ENCODE data around the gene CBX8.
A peak's percentile ranks its signal among the peaks of the same experiment; 100 is the strongest.

CBX8 gene

GRCh38 chr17:79796763-79797491, at the start of gene CBX8:
Gene CBX8, minus strand, starts transcription at chr17:79797077. Its CDS starts 79 bp downstream, at chr17:79796998.
- peak; percentile 99 for DNase-seq

GRCh38 chr17:79845601-79845949, 48.7 kb upstream of the CBX8 start:
- DNase-seq: no peak

- peak; percentile 51 for DNase-seq
Observed at GRCh38 chr17:79844869-79845600, 48.2 kb upstream of the CBX8 start.

GRCh38 chr17:79843816-79844800, 47.2 kb upstream of the CBX8 start:
- no peak for DNase-seq

GRCh38 chr17:79843474-79843815, 46.6 kb upstream of the CBX8 start:
- peak; percentile 26 for DNase-seq

- peak; percentile 48 for DNase-seq
Observed at GRCh38 chr17:79842656-79843473, 46.0 kb upstream of the CBX8 start.

- peak; percentile 3 for DNase-seq
Observed at GRCh38 chr17:79842136-79842655, 45.3 kb upstream of the CBX8 start.

GRCh38 chr17:79841369-79842135, 44.7 kb upstream of the CBX8 start:
- DNase-seq: peak; percentile 19

GRCh38 chr17:79840989-79841286, 44.1 kb upstream of the CBX8 start:
- DNase-seq: no peak

- peak; percentile 41 for DNase-seq
Observed at GRCh38 chr17:79840269-79840988, 43.6 kb upstream of the CBX8 start.

- DNase-seq: peak; percentile 95
Observed at GRCh38 chr17:79839356-79840268, 42.7 kb upstream of the CBX8 start, which contains the start of gene CBX4. Gene CBX4, minus strand, starts transcription at chr17:79839440. Its CDS starts 189 bp downstream, at chr17:79839251.

- peak; percentile 60 for DNase-seq
Observed at GRCh38 chr17:79838522-79839274, 41.8 kb upstream of the CBX8 start.

GRCh38 chr17:79837888-79838521, 41.1 kb upstream of the CBX8 start:
- peak; percentile 61 for DNase-seq

GRCh38 chr17:79836972-79837887, 40.4 kb upstream of the CBX8 start:
- no peak for DNase-seq

- DNase-seq: no peak
Observed at GRCh38 chr17:79836510-79836971, 39.7 kb upstream of the CBX8 start.

GRCh38 chr17:79835953-79836509, 39.2 kb upstream of the CBX8 start:
- DNase-seq: no peak

- no peak for DNase-seq
Observed at GRCh38 chr17:79835470-79835899, 38.6 kb upstream of the CBX8 start.
